NT2/D1 (cell line): ENCODE results near the gene C1QTNF5.

Experiments
- DNase-seq: peaks from one replicate; pipeline ENCODE4 v3.0.0-alpha.2; 2011; ENCODE audit warnings: low read depth, low spot score
- H3K27me3 ChIP-seq: 2 replicates; pipeline ENCODE4 v1.6.0; 2011; ENCODE audit warnings: mild to moderate bottlenecking; ENCODE audit not compliant: insufficient read length, insufficient read depth
- H3K36me3 ChIP-seq: 2 replicates; pipeline ENCODE4 v1.6.1; 2011; ENCODE audit warnings: mild to moderate bottlenecking, low read length, mixed read lengths; ENCODE audit not compliant: insufficient read depth, insufficient read length
- H3K4me1 ChIP-seq: 2 replicates; pipeline ENCODE4 v1.5.1; 2011; ENCODE audit not compliant: insufficient read depth, insufficient read length
- H3K4me3 ChIP-seq: 2 replicates; pipeline ENCODE4 v1.5.1; 2011; ENCODE audit warnings: low read depth; ENCODE audit not compliant: insufficient read length
- H3K9ac ChIP-seq: 2 replicates; pipeline ENCODE4 v1.6.0; 2011; ENCODE audit warnings: low read depth; ENCODE audit not compliant: insufficient read length
- H3K9me3 ChIP-seq: 2 replicates; pipeline ENCODE4 v1.5.1; 2011; ENCODE audit warnings: mild to moderate bottlenecking, low read length; ENCODE audit not compliant: insufficient read depth
- SUZ12 ChIP-seq: IDR thresholded peaks from 2 replicates; pipeline ENCODE4 v1.6.1; 2011; ENCODE audit not compliant: insufficient read length, insufficient read depth; ENCODE audit errors: extremely low read depth
- YY1 ChIP-seq: IDR thresholded peaks from 2 replicates; pipeline ENCODE4 v1.6.1; 2011; ENCODE audit not compliant: insufficient read length, insufficient read depth
- ZNF274 ChIP-seq: IDR thresholded peaks from 2 replicates; pipeline ENCODE4 v1.6.1; 2011; ENCODE audit warnings: mild to moderate bottlenecking, low read depth, low read length

Gene C1QTNF5

GRCh38 chr11:119359365-119360214, 18.9 kb upstream of the C1QTNF5 start:
- Histone ChIP-seq H3K36me3 (peaks cover 21% of the 10 kb centered on the region), H3K4me3 (no peak overlapping the region), H3K4me1 (peaks cover 7% of the 10 kb centered on the region), H3K9ac (no peak overlapping the region), H3K9me3 (no peaks in the 10 kb centered on the region), H3K27me3 (peaks cover 25% of the 10 kb centered on the region)
- DNase-seq, result no peak
- TF ChIP-seq SUZ12 (no peak), ZNF274 (no peak), YY1 (no peak)

- no peaks in the 10 kb centered on the region for H3K9me3 ChIP-seq
- no peak for DNase-seq
- H3K9ac ChIP-seq, result no peak overlapping the region
- H3K27me3 ChIP-seq, result peaks cover 9% of the 10 kb centered on the region
- no peak overlapping the region for H3K4me3 ChIP-seq
- TF ChIP-seq ZNF274, result no peak
- no peak for TF ChIP-seq YY1
- no peak for TF ChIP-seq SUZ12
- H3K36me3 ChIP-seq, result peaks cover 21% of the 10 kb centered on the region
- peaks cover 5% of the 10 kb centered on the region for H3K4me1 ChIP-seq
Observed at GRCh38 chr11:119357074-119357473, 16.4 kb upstream of the C1QTNF5 start.

DNA sequence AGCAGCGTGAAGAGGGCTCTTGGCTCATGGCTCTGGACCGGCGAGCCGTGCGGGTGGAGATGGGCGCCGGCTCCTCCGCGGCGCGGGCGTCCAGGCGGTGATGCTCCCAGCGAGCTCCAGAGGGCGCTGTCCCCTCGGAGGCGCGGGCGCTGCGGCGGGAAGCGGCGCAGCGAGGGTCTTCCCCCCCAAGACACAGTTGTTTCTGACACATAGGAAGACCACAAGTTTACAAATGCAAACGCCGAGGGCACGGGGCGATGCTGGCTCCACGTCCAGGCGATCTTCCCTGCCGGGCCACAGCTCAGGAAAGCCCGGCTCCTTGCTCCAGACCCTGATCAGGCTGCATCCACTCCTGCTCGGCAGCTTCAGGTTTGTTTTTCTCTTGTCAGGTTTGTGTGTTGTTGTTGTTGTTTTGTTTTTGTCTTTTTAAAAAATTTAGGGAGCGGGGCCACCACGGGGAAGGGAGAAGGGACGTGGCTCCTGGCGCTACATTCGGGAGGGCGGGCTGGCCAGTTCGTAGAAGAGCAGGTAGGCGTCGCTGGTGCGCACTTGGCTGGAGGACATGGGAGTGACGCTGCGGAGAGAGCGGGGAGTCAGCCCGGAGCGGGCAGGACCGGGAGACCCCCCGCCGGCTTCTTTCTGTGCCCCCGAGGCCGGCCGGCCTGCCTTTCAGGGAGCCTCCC, 15.8 kb upstream of the C1QTNF5 start:
- Histone ChIP-seq H3K9ac (peak overlapping the region; percentile 76), H3K27me3 (peaks cover 9% of the 10 kb centered on the region), H3K4me3 (peak overlapping the region; percentile 37), H3K4me1 (no peaks in the 10 kb centered on the region), H3K36me3 (peaks cover 21% of the 10 kb centered on the region), H3K9me3 (no peaks in the 10 kb centered on the region)
- TF ChIP-seq ZNF274 (no peak), SUZ12 (no peak), YY1 (no peak)
- DNase-seq, result peak; percentile 83

DNA sequence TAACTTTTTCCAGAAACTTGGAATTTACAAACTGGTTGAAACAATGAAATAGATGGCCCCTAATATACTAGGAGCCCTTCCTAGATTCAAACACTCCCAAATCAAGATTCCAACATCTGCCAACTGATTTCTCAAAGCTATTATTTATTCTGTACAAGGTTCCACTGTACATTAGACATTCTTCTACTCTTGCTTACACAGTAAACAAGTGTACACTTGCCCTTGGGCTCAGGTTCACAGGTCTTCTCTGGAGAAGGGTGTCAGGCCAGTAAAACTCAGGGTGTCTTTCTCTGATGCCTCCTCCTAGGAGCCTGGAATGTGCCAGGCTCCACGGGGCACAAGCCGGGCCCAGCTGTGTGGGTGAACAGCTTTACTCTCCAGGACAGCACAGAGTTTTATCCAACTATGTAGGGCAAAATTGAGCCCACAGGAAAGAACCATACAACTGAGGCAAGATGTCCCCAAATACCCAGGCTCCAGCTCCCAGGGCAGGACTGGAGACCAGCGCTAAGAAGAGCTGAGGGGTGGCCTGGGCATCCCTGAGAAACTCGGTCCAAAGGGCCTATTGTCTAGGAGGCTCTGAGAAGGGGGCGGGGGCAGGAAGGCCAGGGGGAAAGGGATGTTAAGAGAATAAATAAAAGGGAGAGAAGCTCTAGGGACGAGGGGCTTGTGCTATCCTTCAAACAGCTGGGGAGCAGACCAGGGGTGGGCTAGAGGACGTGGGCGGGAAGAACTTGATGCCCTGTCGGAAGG, 14.6 kb upstream of the C1QTNF5 start:
- H3K27me3 ChIP-seq, result peaks cover 9% of the 10 kb centered on the region
- no peak for DNase-seq
- no peaks in the 10 kb centered on the region for H3K4me1 ChIP-seq
- TF ChIP-seq ZNF274 (no peak), YY1 (no peak), SUZ12 (no peak)
- H3K9ac ChIP-seq, result no peak overlapping the region
- H3K9me3 ChIP-seq, result no peaks in the 10 kb centered on the region
- no peak overlapping the region for H3K4me3 ChIP-seq
- H3K36me3 ChIP-seq, result peaks cover 21% of the 10 kb centered on the region

GRCh38 chr11:119352857-119353260, 12.2 kb upstream of the C1QTNF5 start:
- Histone ChIP-seq H3K4me3 (no peak overlapping the region), H3K9ac (no peak overlapping the region), H3K9me3 (no peaks in the 10 kb centered on the region), H3K27me3 (peaks cover 6% of the 10 kb centered on the region), H3K4me1 (no peaks in the 10 kb centered on the region), H3K36me3 (peaks cover 6% of the 10 kb centered on the region)
- TF ChIP-seq SUZ12 (no peak), YY1 (no peak), ZNF274 (no peak)
- DNase-seq, result no peak

GRCh38 chr11:119351232-119351631, 10.5 kb upstream of the C1QTNF5 start:
- Histone ChIP-seq H3K36me3 (no peaks in the 10 kb centered on the region), H3K4me3 (no peak overlapping the region), H3K27me3 (peaks cover 2% of the 10 kb centered on the region), H3K4me1 (no peaks in the 10 kb centered on the region), H3K9ac (no peak overlapping the region), H3K9me3 (no peaks in the 10 kb centered on the region)
- DNase-seq, result no peak
- TF ChIP-seq YY1, result no peak

DNA sequence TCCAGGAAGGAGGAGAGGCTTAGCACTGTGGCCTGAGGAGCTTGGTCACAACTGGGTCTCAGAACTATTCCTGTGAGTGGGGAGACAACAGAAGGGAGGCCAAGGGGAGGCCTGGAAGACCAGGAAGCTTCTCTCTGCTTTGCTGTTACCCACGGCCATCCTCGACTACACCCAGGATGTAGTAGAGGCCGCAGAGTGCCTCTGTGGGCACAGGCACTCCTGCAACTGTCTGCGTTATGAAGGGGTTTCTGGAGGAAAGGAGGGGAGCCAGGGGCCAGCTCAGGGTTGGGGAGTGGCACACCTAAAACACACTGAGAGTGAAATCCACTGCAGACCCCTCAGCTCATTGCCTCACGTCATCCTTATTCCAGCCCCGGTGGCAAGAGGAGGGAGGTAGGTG, 9.6 kb upstream of the C1QTNF5 start:
- H3K9me3 ChIP-seq, result no peaks in the 10 kb centered on the region
- H3K27me3 ChIP-seq, result peaks cover 5% of the 10 kb centered on the region
- H3K4me1 ChIP-seq, result no peaks in the 10 kb centered on the region
- TF ChIP-seq YY1, result no peak
- TF ChIP-seq SUZ12, result no peak
- TF ChIP-seq ZNF274, result no peak
- no peak overlapping the region for H3K4me3 ChIP-seq
- H3K9ac ChIP-seq, result no peak overlapping the region
- H3K36me3 ChIP-seq, result no peaks in the 10 kb centered on the region
- DNase-seq, result no peak
